Measurements from ENCODE around the gene C8G. TPM values are rescaled to one million over a fixed set of nuclear protein-coding genes. Genes with fewer than 3 reads are reported as not detected.

Gene C8G
- total RNA-seq, 1 experiment from 2014 or later, result 2.1 TPM

DNA sequence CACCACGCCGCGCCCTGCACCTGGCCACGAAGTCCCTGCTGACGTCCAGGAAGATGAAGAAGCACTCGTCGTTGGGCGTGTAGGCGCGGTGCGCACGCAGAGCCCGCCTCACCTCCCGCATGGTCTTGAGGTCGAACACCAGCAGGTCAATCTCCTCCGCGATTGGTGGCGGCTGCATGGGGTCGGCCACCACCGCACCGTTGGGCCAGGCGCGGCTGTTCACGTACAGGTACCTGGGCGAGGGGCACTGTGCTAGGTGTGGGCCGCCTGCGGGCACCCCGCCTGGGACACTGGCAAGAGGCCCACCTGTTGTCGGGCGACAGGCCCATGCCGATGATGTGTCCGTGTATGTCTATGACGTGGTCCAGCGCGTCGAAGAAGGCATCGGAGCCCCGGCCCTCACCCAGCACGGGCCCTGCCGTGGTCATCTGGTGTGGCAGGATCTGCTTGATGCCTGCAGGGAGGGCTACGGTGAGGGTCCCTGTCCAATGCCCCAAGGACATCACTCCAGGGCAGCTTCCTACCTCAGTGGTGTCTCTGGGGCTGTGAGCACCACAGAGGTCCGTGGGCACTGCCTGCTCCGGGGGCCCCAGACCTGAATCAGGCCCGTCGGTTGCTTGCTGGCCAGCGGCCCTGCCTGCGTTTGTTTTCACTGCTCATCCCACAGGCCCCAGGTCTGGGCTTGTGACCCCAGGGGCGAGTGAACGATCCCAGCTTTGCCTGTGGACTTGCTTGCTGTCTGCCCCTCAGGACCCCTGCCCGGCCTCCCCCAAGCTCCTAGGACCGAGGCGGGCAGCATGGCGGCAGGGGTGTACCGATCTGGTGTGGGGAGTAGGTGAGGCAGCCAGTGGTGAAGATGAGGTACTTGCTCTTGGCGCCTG lies 3.6 kb upstream of the C8G start:
- peaks cover 9 to 17% of the 10 kb centered on the region in 2 experiments; a peak in 3 of 4 replicates for H3K4me1 ChIP-seq (ENCODE audit: control insufficient read depth in 1 of 2, insufficient read depth in 2 of 2, low read length in 2 of 2)
- ChIA-PET RAD21 (ENCODE audit: low non-redundant PET in 1 of 2, low total read pairs in 2 of 2, uncharacterized antibody in 2 of 2, unreplicated experiment in 2 of 2) (no interaction called here), POLR2A (no interaction called here), CTCF (no interaction called here)
- no peak overlapping the region for H2AFZ ChIP-seq (ENCODE audit: low read depth, low read length, poor library complexity, severe bottlenecking)
- no peaks in the 10 kb centered on the region for H3K9me3 ChIP-seq (ENCODE audit: control insufficient read depth in 1 of 2, insufficient read depth in 1 of 2, low read depth in 1 of 2, low read length in 2 of 2)
- H4K20me1 ChIP-seq (ENCODE audit: insufficient read depth), result no peaks in the 10 kb centered on the region
- no peak overlapping the region for H3K9ac ChIP-seq (ENCODE audit: low read length)
- ATAC-seq (no peak), DNase-seq (ENCODE audit: low read depth, low spot score) (no peak)
- no peak overlapping the region; the same call in 1 of the 2 replicates for H3K27ac ChIP-seq (ENCODE audit: low read depth, low read length)
- H3K36me3 ChIP-seq (ENCODE audit: control insufficient read depth in 1 of 2, insufficient read depth in 2 of 2, low read length in 2 of 2), result peaks cover 12 to 15% of the 10 kb centered on the region in 2 experiments; a peak in 3 of 4 replicates
- no peaks in the 10 kb centered on the region for H3K9me2 ChIP-seq (ENCODE audit: insufficient read depth)
- TF ChIP-seq JUND (IDR thresholded peaks at IDR 0.05) (no peak), CBX3 (IDR thresholded peaks at IDR 0.05; ENCODE audit: low read depth) (no peak), SRF (IDR thresholded peaks at IDR 0.05; ENCODE audit: low read depth) (no peak), EZH2phosphoT487 (IDR thresholded peaks at IDR 0.05; ENCODE audit: borderline replicate concordance) (no peak), ZFX (IDR thresholded peaks at IDR 0.05) (no peak), EGR1 (IDR thresholded peaks at IDR 0.05; ENCODE audit: low read depth) (no peak)
- intact Hi-C loops (cut with micrococcal nuclease), result loop anchor here (5.0 to 10.0 kb wide), 2 partner anchors 97 to 154 kb away; partner anchors contain the start of genes AJM1 and PHPT1
- peaks cover 20% of the 10 kb centered on the region for H3K79me2 ChIP-seq (ENCODE audit: insufficient read depth, low read length)
- H3K4me3 ChIP-seq (replicated peaks in 1 of 2; ENCODE audit: low read depth in 1 of 2, low read length in 2 of 2), result no peak overlapping the region
- no peak overlapping the region for H3K4me2 ChIP-seq (ENCODE audit: low read length)
- BruUV-seq (replicated peaks), result no TSS peak
- H3K27me3 ChIP-seq (ENCODE audit: insufficient read depth, low read length), result no peaks in the 10 kb centered on the region

GRCh38 chr9:136942112-136942880 lies 2.7 kb upstream of the C8G start:
- intact Hi-C loops (cut with micrococcal nuclease), result loop anchor here (5.0 to 10.0 kb wide), 2 partner anchors 97 to 155 kb away; partner anchors contain the start of genes AJM1 and PHPT1
- DNase-seq (ENCODE audit: low read depth, low spot score) (no peak), ATAC-seq (no peak)
- RAD21 ChIA-PET (ENCODE audit: low non-redundant PET in 1 of 2, low total read pairs in 2 of 2, uncharacterized antibody in 2 of 2, unreplicated experiment in 2 of 2), result no interaction called here
- H3K9me3 ChIP-seq (ENCODE audit: control insufficient read depth in 1 of 2, insufficient read depth in 1 of 2, low read depth in 1 of 2, low read length in 2 of 2), result no peaks in the 10 kb centered on the region
- no peaks in the 10 kb centered on the region for H3K9me2 ChIP-seq (ENCODE audit: insufficient read depth)
- no peaks in the 10 kb centered on the region for H3K27me3 ChIP-seq (ENCODE audit: insufficient read depth, low read length)
- no peak overlapping the region for H3K4me3 ChIP-seq (replicated peaks in 1 of 2; ENCODE audit: low read depth in 1 of 2, low read length in 2 of 2)
- H3K27ac ChIP-seq (ENCODE audit: low read depth, low read length), result peak overlapping the region; percentile 97; the same call in 1 of the 2 replicates
- POLR2A ChIA-PET, result no interaction called here
- H3K4me1 ChIP-seq (ENCODE audit: control insufficient read depth in 1 of 2, insufficient read depth in 2 of 2, low read length in 2 of 2), result peaks cover 9 to 19% of the 10 kb centered on the region in 2 experiments; a peak in 3 of 4 replicates
- CTCF ChIA-PET, result no interaction called here
- peak overlapping the region; percentile 89; the same call in 1 of the 2 replicates for H3K4me2 ChIP-seq (ENCODE audit: low read length)
- H4K20me1 ChIP-seq (ENCODE audit: insufficient read depth), result no peaks in the 10 kb centered on the region
- BruUV-seq (replicated peaks), result TSS peak; percentile 36
- H2AFZ ChIP-seq (ENCODE audit: low read depth, low read length, poor library complexity, severe bottlenecking), result no peak overlapping the region
- H3K9ac ChIP-seq (ENCODE audit: low read length), result no peak overlapping the region
- H3K36me3 ChIP-seq (ENCODE audit: control insufficient read depth in 1 of 2, insufficient read depth in 2 of 2, low read length in 2 of 2), result peaks cover 12 to 15% of the 10 kb centered on the region in 2 experiments; a peak in 3 of 4 replicates
- peaks cover 20% of the 10 kb centered on the region for H3K79me2 ChIP-seq (ENCODE audit: insufficient read depth, low read length)
- TF ChIP-seq ZNF274 (IDR thresholded peaks at IDR 0.05; ENCODE audit: low read depth, low read length), result no peak
- TF ChIP-seq EGR1 (IDR thresholded peaks at IDR 0.05; ENCODE audit: low read depth), result no peak
- no peak for TF ChIP-seq EZH2phosphoT487 (IDR thresholded peaks at IDR 0.05; ENCODE audit: borderline replicate concordance)
- no peak for TF ChIP-seq POLR2A (IDR thresholded peaks at IDR 0.05; ENCODE audit: borderline replicate concordance, extremely low read depth, insufficient read depth, insufficient read length)
- TF ChIP-seq, protein P1, sequence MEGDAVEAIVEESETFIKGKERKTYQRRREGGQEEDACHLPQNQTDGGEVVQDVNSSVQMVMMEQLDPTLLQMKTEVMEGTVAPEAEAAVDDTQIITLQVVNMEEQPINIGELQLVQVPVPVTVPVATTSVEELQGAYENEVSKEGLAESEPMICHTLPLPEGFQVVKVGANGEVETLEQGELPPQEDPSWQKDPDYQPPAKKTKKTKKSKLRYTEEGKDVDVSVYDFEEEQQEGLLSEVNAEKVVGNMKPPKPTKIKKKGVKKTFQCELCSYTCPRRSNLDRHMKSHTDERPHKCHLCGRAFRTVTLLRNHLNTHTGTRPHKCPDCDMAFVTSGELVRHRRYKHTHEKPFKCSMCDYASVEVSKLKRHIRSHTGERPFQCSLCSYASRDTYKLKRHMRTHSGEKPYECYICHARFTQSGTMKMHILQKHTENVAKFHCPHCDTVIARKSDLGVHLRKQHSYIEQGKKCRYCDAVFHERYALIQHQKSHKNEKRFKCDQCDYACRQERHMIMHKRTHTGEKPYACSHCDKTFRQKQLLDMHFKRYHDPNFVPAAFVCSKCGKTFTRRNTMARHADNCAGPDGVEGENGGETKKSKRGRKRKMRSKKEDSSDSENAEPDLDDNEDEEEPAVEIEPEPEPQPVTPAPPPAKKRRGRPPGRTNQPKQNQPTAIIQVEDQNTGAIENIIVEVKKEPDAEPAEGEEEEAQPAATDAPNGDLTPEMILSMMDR (IDR thresholded peaks at IDR 0.05 in 2 of 3, conservative IDR thresholded peaks at IDR 0.05 in 1 of 3; ENCODE audit: borderline replicate concordance in 1 of 3, insufficient read depth in 1 of 3, low read depth in 2 of 3, low read length in 2 of 3), result no peak
- TF ChIP-seq TCF7L2 (IDR thresholded peaks at IDR 0.05; ENCODE audit: borderline replicate concordance, extremely low read depth, insufficient read depth, insufficient read length), result no peak
- TF ChIP-seq RAD21 (IDR thresholded peaks at IDR 0.05; ENCODE audit: low read depth), result no peak
- no peak for TF ChIP-seq SIN3A (IDR thresholded peaks at IDR 0.05; ENCODE audit: low read depth)
- no peak for TF ChIP-seq CBX3 (IDR thresholded peaks at IDR 0.05; ENCODE audit: low read depth)
- TF ChIP-seq, protein P2, sequence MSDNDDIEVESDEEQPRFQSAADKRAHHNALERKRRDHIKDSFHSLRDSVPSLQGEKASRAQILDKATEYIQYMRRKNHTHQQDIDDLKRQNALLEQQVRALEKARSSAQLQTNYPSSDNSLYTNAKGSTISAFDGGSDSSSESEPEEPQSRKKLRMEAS (IDR thresholded peaks at IDR 0.05), result no peak
